ENCODE data around the gene LRP5.

DNA sequence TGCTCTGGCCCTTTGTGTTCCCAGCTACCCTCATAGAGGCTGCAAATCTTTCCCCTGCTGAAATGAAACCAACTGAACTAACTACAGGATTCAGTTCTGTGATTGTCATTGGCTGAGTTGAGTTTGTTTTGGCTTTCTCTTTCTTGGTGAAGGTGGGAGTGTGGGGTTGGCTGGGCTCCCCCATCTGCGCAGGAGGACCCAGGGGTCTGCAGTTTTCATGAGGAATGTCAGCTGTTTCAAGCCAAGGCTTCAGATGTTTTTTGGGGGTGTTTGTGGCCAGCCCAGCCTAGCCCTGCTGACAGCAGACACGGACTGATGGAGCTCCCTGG, 34.0 kb downstream of the LRP5 start:
- TF ChIP-seq, protein P1, sequence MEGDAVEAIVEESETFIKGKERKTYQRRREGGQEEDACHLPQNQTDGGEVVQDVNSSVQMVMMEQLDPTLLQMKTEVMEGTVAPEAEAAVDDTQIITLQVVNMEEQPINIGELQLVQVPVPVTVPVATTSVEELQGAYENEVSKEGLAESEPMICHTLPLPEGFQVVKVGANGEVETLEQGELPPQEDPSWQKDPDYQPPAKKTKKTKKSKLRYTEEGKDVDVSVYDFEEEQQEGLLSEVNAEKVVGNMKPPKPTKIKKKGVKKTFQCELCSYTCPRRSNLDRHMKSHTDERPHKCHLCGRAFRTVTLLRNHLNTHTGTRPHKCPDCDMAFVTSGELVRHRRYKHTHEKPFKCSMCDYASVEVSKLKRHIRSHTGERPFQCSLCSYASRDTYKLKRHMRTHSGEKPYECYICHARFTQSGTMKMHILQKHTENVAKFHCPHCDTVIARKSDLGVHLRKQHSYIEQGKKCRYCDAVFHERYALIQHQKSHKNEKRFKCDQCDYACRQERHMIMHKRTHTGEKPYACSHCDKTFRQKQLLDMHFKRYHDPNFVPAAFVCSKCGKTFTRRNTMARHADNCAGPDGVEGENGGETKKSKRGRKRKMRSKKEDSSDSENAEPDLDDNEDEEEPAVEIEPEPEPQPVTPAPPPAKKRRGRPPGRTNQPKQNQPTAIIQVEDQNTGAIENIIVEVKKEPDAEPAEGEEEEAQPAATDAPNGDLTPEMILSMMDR (IDR thresholded peaks at IDR 0.05): no peak
- TF ChIP-seq POLR2A (IDR thresholded peaks at IDR 0.05) (no peak), EP300 (IDR thresholded peaks at IDR 0.05) (no peak), POLR2AphosphoS5 (IDR thresholded peaks at IDR 0.05) (no peak)

Data from gastroesophageal sphincter (tissue), 3 donors.